Activated naive CD4-positive, alpha-beta T cell treated with anti-CD3 and anti-CD28 coated beads, Interleukin-2, amount 50 U/mL, for 24 hours (primary cell): Measurements from ENCODE around the gene SALL1.

Source experiments
- H3K27ac Mint-ChIP-seq: one replicate; pipeline ENCODE4 v1.8.0; 2021; ENCODE audit warnings: mild to moderate bottlenecking, mixed read lengths
- H3K27me3 Mint-ChIP-seq: one replicate; pipeline ENCODE4 v1.8.0; 2021; ENCODE audit warnings: mixed read lengths
- H3K36me3 Mint-ChIP-seq: one replicate; pipeline ENCODE4 v1.8.0; 2021; ENCODE audit warnings: mixed read lengths
- H3K4me1 Mint-ChIP-seq: one replicate; pipeline ENCODE4 v1.8.0; 2021; ENCODE audit warnings: mixed read lengths
- H3K4me3 Mint-ChIP-seq: one replicate; pipeline ENCODE4 v1.8.0; 2021; ENCODE audit warnings: mild to moderate bottlenecking, mixed read lengths
- H3K9me3 Mint-ChIP-seq: one replicate; pipeline ENCODE4 v1.8.0; 2021; ENCODE audit warnings: mixed read lengths

SALL1 gene

GRCh38 chr16:51151435-51151960 lies 428 bp upstream of the SALL1 start:
- H3K9me3 Mint-ChIP-seq, result no peaks in the 10 kb centered on the region
- peaks cover 45% of the 10 kb centered on the region for H3K27me3 Mint-ChIP-seq
- H3K4me3 Mint-ChIP-seq, result no peak overlapping the region
- H3K4me1 Mint-ChIP-seq, result peaks cover 5% of the 10 kb centered on the region
- H3K36me3 Mint-ChIP-seq, result no peaks in the 10 kb centered on the region
- H3K27ac Mint-ChIP-seq, result no peak overlapping the region

- Mint-ChIP-seq H3K4me1 (peaks cover 5% of the 10 kb centered on the region), H3K27ac (no peak overlapping the region), H3K9me3 (no peaks in the 10 kb centered on the region), H3K4me3 (no peak overlapping the region), H3K36me3 (no peaks in the 10 kb centered on the region), H3K27me3 (peaks cover 49% of the 10 kb centered on the region)
Measured at GRCh38 chr16:51150165-51150887, 744 bp downstream of the SALL1 start.

- Mint-ChIP-seq H3K27ac (no peak overlapping the region), H3K4me3 (no peak overlapping the region), H3K4me1 (peaks cover 5% of the 10 kb centered on the region), H3K9me3 (no peaks in the 10 kb centered on the region), H3K36me3 (no peaks in the 10 kb centered on the region), H3K27me3 (peaks cover 50% of the 10 kb centered on the region)
Measured at GRCh38 chr16:51149721-51150164, 1.3 kb downstream of the SALL1 start.

GRCh38 chr16:51149251-51149661 lies 1.8 kb downstream of the SALL1 start:
- Mint-ChIP-seq H3K36me3 (no peaks in the 10 kb centered on the region), H3K4me1 (peaks cover 5% of the 10 kb centered on the region), H3K27ac (no peak overlapping the region), H3K4me3 (no peak overlapping the region), H3K27me3 (peaks cover 48% of the 10 kb centered on the region), H3K9me3 (no peaks in the 10 kb centered on the region)

GRCh38 chr16:51148678-51149228 lies 2.3 kb downstream of the SALL1 start:
- Mint-ChIP-seq H3K9me3 (no peaks in the 10 kb centered on the region), H3K27ac (no peak overlapping the region), H3K4me1 (peaks cover 5% of the 10 kb centered on the region), H3K27me3 (peaks cover 45% of the 10 kb centered on the region), H3K4me3 (no peak overlapping the region), H3K36me3 (no peaks in the 10 kb centered on the region)

DNA sequence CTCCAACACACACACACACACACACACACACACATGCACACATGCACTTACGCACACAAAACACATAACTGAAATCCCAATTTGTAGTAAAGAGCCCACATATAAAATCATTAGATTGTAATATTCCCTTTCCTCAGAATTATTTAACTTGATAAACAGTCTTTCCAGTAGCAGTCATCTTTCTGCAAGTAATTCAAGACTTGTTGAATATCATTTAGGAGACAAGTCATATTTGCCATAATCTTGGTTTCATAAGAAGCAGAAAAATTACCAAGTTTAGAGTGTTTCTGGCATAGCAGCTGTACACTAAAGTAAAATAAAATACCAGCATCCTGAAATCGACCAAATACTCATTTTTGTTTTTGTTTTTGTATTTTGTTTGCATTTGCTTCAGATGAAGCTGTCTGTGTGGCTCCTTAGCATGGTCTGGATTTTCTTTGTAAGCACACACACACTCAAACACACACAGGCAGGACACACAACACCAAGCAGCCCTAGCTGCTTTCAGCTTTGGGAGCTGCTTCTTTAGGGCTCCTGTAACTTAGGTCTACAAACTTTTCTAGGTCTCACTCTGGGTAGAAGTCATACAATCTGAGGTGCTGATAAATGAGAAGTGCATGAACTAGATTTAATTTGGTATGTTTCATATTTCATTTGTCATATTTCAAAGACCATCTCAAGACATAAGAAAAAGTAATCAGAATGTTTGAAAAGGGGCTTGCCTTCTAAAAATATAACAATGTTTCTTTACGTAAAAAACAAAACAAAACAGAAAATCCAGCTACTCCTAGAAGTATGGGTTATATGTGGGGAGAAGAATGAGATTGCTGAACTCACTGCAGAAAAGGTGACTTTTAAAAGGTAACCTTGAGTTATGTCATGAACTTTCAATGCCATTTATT lies 3.0 kb downstream of the SALL1 start:
- H3K27me3 Mint-ChIP-seq, result peaks cover 40% of the 10 kb centered on the region
- no peaks in the 10 kb centered on the region for H3K4me1 Mint-ChIP-seq
- no peak overlapping the region for H3K27ac Mint-ChIP-seq
- no peaks in the 10 kb centered on the region for H3K36me3 Mint-ChIP-seq
- H3K4me3 Mint-ChIP-seq, result no peak overlapping the region
- H3K9me3 Mint-ChIP-seq, result no peaks in the 10 kb centered on the region

- H3K4me3 Mint-ChIP-seq, result no peak overlapping the region
- no peaks in the 10 kb centered on the region for H3K9me3 Mint-ChIP-seq
- no peaks in the 10 kb centered on the region for H3K4me1 Mint-ChIP-seq
- H3K27ac Mint-ChIP-seq, result no peak overlapping the region
- no peaks in the 10 kb centered on the region for H3K36me3 Mint-ChIP-seq
- H3K27me3 Mint-ChIP-seq, result peaks cover 38% of the 10 kb centered on the region
Measured at GRCh38 chr16:51146256-51146924, 4.7 kb downstream of the SALL1 start.

DNA sequence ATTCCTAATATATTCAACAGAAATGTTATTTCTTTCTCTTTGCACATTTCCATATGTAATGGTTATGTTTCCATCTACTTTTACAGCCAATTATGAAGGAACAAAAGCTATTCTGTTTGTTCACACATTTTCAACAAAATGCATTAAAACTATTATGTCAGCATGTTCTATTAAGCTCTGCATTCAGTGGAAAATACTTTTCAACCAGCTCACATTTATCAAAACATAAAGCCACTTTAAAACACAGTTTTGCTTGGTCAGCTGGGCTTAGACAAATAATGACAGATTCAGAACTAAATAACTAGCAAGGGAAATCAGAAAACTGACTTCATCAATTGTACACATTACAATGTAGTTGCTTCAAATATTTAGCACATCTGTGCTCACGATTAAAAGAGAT lies 6.9 kb downstream of the SALL1 start:
- Mint-ChIP-seq H3K9me3 (no peaks in the 10 kb centered on the region), H3K4me3 (no peak overlapping the region), H3K27ac (no peak overlapping the region), H3K4me1 (no peaks in the 10 kb centered on the region), H3K36me3 (no peaks in the 10 kb centered on the region), H3K27me3 (peaks cover 41% of the 10 kb centered on the region)

- H3K27ac Mint-ChIP-seq, result no peak overlapping the region
Measured at GRCh38 chr16:51143196-51143977, 7.7 kb downstream of the SALL1 start.

DNA sequence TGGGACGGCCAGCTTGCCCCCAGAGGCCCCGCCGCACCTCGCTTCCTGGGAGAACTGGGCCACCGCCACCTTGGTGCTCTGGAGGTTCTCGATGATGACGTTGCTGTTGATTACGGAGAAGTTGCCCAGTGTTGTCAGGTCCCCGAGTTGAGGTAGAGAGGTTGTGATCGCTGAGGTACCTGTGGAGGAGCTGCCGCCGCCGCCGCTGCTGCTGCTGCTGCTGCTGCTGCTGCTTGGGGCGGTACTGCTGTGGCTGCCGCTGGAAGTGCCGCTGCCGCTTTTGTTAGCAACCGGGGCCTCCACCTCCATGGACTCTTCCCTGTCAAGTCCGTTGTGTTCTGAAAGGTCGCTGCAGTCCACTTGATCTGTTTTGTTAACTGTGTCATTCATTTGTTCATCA lies 9.5 kb downstream of the SALL1 start:
- H3K27ac Mint-ChIP-seq, result no peak overlapping the region
- peaks cover 25% of the 10 kb centered on the region for H3K27me3 Mint-ChIP-seq
- H3K4me3 Mint-ChIP-seq, result no peak overlapping the region
- no peaks in the 10 kb centered on the region for H3K9me3 Mint-ChIP-seq
- H3K36me3 Mint-ChIP-seq, result no peaks in the 10 kb centered on the region
- no peaks in the 10 kb centered on the region for H3K4me1 Mint-ChIP-seq

More at GRCh38 chr16:51143196-51143977, 7.7 kb downstream of the SALL1 start:
- peaks cover 37% of the 10 kb centered on the region for H3K27me3 Mint-ChIP-seq
- H3K4me1 Mint-ChIP-seq, result no peaks in the 10 kb centered on the region
- no peak overlapping the region for H3K4me3 Mint-ChIP-seq
- no peaks in the 10 kb centered on the region for H3K36me3 Mint-ChIP-seq
- no peaks in the 10 kb centered on the region for H3K9me3 Mint-ChIP-seq

DNA sequence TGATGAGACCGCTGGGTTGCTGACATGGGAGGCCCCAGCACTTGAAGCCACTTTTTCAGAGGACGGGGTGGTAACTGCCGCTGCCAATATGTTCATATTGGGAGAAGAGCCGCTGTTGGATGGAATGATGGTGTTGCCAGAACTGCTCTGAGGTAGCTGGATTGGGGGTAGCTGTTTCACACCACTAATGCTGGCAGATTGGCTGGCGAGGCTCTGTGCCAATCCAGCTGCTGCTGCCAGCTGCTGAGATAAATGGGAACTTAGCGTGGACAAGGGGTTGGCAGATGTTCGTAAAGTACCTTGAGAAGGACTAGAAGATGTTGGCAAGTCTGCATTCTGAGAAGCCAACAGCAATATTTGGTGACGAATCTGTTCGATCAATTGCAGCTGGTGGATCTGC lies 10.0 kb downstream of the SALL1 start:
- H3K27me3 Mint-ChIP-seq, result peaks cover 21% of the 10 kb centered on the region
- no peak overlapping the region for H3K4me3 Mint-ChIP-seq
- H3K27ac Mint-ChIP-seq, result no peak overlapping the region
- H3K9me3 Mint-ChIP-seq, result no peaks in the 10 kb centered on the region
- no peaks in the 10 kb centered on the region for H3K4me1 Mint-ChIP-seq
- no peaks in the 10 kb centered on the region for H3K36me3 Mint-ChIP-seq

DNA sequence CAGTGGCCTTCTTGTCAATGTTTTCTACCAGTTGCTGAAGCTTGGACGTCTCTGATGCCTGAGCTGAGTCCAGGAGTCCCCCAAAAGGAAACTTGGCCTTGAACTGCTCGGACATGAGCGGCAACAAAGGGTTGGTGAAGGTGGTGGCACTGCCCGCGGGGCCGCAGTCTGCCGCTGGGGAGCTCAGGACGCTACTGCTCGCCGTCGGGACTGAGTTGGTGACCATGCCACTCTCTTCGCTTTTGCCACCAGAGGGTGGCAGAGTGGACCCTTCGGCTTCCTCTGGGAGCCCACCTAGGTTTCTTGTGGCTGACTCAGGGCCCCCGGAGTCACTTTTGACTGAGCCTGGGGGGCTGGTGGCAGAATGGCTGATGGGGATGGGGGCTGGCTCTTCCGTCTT lies 11.0 kb downstream of the SALL1 start:
- no peaks in the 10 kb centered on the region for H3K4me1 Mint-ChIP-seq
- no peak overlapping the region for H3K4me3 Mint-ChIP-seq
- peaks cover 25% of the 10 kb centered on the region for H3K27me3 Mint-ChIP-seq
- no peak overlapping the region for H3K27ac Mint-ChIP-seq
- no peaks in the 10 kb centered on the region for H3K9me3 Mint-ChIP-seq
- no peaks in the 10 kb centered on the region for H3K36me3 Mint-ChIP-seq

GRCh38 chr16:51139568-51139967 lies 11.5 kb downstream of the SALL1 start:
- no peaks in the 10 kb centered on the region for H3K36me3 Mint-ChIP-seq
- no peaks in the 10 kb centered on the region for H3K9me3 Mint-ChIP-seq
- H3K27me3 Mint-ChIP-seq, result peaks cover 24% of the 10 kb centered on the region
- no peaks in the 10 kb centered on the region for H3K4me1 Mint-ChIP-seq
- H3K27ac Mint-ChIP-seq, result no peak overlapping the region
- no peak overlapping the region for H3K4me3 Mint-ChIP-seq

DNA sequence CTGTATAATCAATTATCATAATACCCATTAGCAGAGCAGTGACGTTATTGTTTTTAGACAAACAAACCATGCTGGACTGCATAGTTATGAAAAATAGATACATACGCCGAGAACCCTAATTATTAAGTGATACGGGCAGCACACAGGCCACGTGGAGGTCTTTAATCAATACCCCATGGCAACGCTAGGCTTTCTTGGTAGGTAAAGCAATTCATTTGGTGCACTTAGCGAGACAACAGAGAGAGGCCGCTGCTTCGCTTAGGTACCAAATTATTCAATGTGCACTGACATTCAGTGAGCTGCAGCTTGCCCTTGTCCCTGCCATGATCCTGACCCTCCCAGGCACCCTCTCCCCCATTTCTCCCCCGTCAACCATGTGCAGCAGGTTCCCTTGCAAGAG lies 12.9 kb downstream of the SALL1 start:
- H3K4me3 Mint-ChIP-seq, result no peak overlapping the region
- H3K4me1 Mint-ChIP-seq, result no peaks in the 10 kb centered on the region
- H3K36me3 Mint-ChIP-seq, result no peaks in the 10 kb centered on the region
- peaks cover 30% of the 10 kb centered on the region for H3K27me3 Mint-ChIP-seq
- no peaks in the 10 kb centered on the region for H3K9me3 Mint-ChIP-seq
- no peak overlapping the region for H3K27ac Mint-ChIP-seq

- Mint-ChIP-seq H3K27ac (no peak overlapping the region), H3K4me1 (no peaks in the 10 kb centered on the region), H3K36me3 (no peaks in the 10 kb centered on the region), H3K27me3 (peaks cover 33% of the 10 kb centered on the region), H3K4me3 (no peak overlapping the region), H3K9me3 (no peaks in the 10 kb centered on the region)
Measured at GRCh38 chr16:51137097-51137496, 14.0 kb downstream of the SALL1 start.
